SK-N-SH (cell line): ENCODE measurements around the gene RBMX. TPM values are rescaled to one million over a fixed set of nuclear protein-coding genes. Genes with fewer than 3 reads are reported as not detected.

ENCODE experiments used
- CTCF ChIA-PET: fragments of 300-600, 350-600 bp; formaldehyde crosslinking; extraction: SDS; loops from one replicate; lab custom pipeline; 2021; lab: Yijun Ruan, JAX
- POLR2A ChIA-PET: fragments of 350-600 bp; sonication (Branson Sonifier 250); formaldehyde crosslinking; extraction: SDS; loops from one replicate; lab custom pipeline; 2020; ENCODE audit warnings: antibody characterized with exemption, inconsistent platforms; lab: Yijun Ruan, JAX
- DNase-seq: peaks from one replicate; pipeline ENCODE4 v3.0.0; 2012
- H2AFZ ChIP-seq: fragments of 200-600 bp; sonication (generic); 2 replicates; pipeline ENCODE4 v1.8.1; 2016; ENCODE audit warnings: antibody characterized with exemption, mild to moderate bottlenecking, low read depth
- H3F3A ChIP-seq: fragments of 200-600 bp; sonication (generic); replicated peaks from 2 replicates; pipeline ENCODE3; 2016; ENCODE audit warnings: antibody characterized with exemption, mild to moderate bottlenecking; ENCODE audit not compliant: insufficient read depth
- H3K27ac ChIP-seq, 2 experiments: fragments of 200-500 bp in 1 of 2; fragments of 200-600 bp in 1 of 2; sonication (Bioruptor generic) in 1 of 2; sonication (generic), shearing (Covaris generic) in 1 of 2; 2 replicates each; pipeline versions ENCODE4 v1.5.1 to v1.6.1; 2014 to 2016; ENCODE audit warnings: low read depth in 2 of 2, inconsistent platforms in 1 of 2, low read length in 1 of 2, mild to moderate bottlenecking in 1 of 2, mixed read lengths in 1 of 2
- H3K27me3 ChIP-seq: fragments of 200-600 bp; sonication (generic), shearing (Covaris generic); 2 replicates; pipeline ENCODE4 v1.6.1; 2016; ENCODE audit warnings: mixed run types; ENCODE audit not compliant: insufficient read depth
- H3K36me3 ChIP-seq, 2 experiments: fragments of 200-500 bp in 1 of 2; fragments of 200-600 bp in 1 of 2; sonication (Bioruptor generic) in 1 of 2; sonication (generic) in 1 of 2; replicated peaks in 1 of 2; 2 replicates each; pipeline versions ENCODE3 to v1.5.1; 2014 to 2016; ENCODE audit warnings: low read length in 1 of 2, mild to moderate bottlenecking in 1 of 2; ENCODE audit not compliant: insufficient read depth in 2 of 2, control insufficient read depth in 1 of 2
- H3K4me1 ChIP-seq, 2 experiments: fragments of 200-500 bp in 1 of 2; fragments of 200-600 bp in 1 of 2; sonication (Bioruptor generic) in 1 of 2; sonication (generic), shearing (Covaris generic) in 1 of 2; 2 replicates each; pipeline versions ENCODE4 v1.5.1 to v1.6.1; 2014 to 2016; ENCODE audit warnings: low read depth in 1 of 2, low read length in 1 of 2, mixed run types in 1 of 2; ENCODE audit not compliant: insufficient read depth in 2 of 2, control insufficient read depth in 1 of 2
- H3K4me2 ChIP-seq: fragments of 200-600 bp; sonication (generic), shearing (Covaris generic); 2 replicates; pipeline ENCODE4 v1.6.1; 2017; ENCODE audit warnings: mixed run types
- H3K4me3 ChIP-seq, 2 experiments: fragments of 200-500 bp in 1 of 2; fragments of 200-600 bp in 1 of 2; sonication (Bioruptor generic) in 1 of 2; sonication (generic), shearing (Covaris generic) in 1 of 2; 2 replicates each; pipeline versions ENCODE4 v1.5.1 to v1.8.1; 2014 to 2016; ENCODE audit warnings: low read depth in 2 of 2, inconsistent platforms in 1 of 2, low read length in 1 of 2, mild to moderate bottlenecking in 1 of 2, mixed read lengths in 1 of 2, moderate library complexity in 1 of 2
- H3K79me2 ChIP-seq: fragments of 200-600 bp; sonication (generic); 2 replicates; pipeline ENCODE4 v1.8.1; 2017; ENCODE audit warnings: mild to moderate bottlenecking; ENCODE audit not compliant: insufficient read depth
- H3K9ac ChIP-seq: fragments of 200-600 bp; sonication (generic); 2 replicates; pipeline ENCODE4 v1.6.1; 2017; ENCODE audit warnings: mixed run types
- H3K9me2 ChIP-seq: fragments of 200-600 bp; sonication (generic); 2 replicates; pipeline ENCODE4 v1.6.1; 2017; ENCODE audit warnings: mixed run types
- H3K9me3 ChIP-seq: fragments of 200-600 bp; sonication (generic); 2 replicates; pipeline ENCODE4 v1.6.1; 2017; ENCODE audit warnings: mixed run types, mild to moderate bottlenecking, moderate library complexity
- H4K20me1 ChIP-seq: fragments of 200-600 bp; sonication (generic); 2 replicates; pipeline ENCODE4 v1.6.1; 2017; ENCODE audit warnings: mild to moderate bottlenecking, mixed run types; ENCODE audit not compliant: insufficient read depth
- ELF1 ChIP-seq: IDR thresholded peaks from 2 replicates; pipeline ENCODE4 v1.4.0; 2012
- EZH2phosphoT487 ChIP-seq: fragments of 200-600 bp; sonication (generic); IDR thresholded peaks from 2 replicates; pipeline ENCODE4 v1.6.1; 2017; ENCODE audit warnings: low read depth, mixed run types, mild to moderate bottlenecking, antibody characterized with exemption, moderate library complexity, borderline replicate concordance
- MAX ChIP-seq: IDR thresholded peaks from 2 replicates; pipeline ENCODE4 v1.4.0; 2012; ENCODE audit warnings: low read depth
- PBX3 ChIP-seq: IDR thresholded peaks from 2 replicates; pipeline ENCODE4; 2012
- REST ChIP-seq: IDR thresholded peaks from 2 replicates; pipeline ENCODE4 v1.6.1; 2012; ENCODE audit warnings: mild to moderate bottlenecking, low read depth, low read length, moderate library complexity
- TAF1 ChIP-seq: IDR thresholded peaks from 2 replicates; pipeline ENCODE4 v1.6.1; 2012; ENCODE audit warnings: low read depth, mild to moderate bottlenecking, low read length, moderate library complexity, borderline replicate concordance
- WGBS: methylation state at CpG from one replicate; pipeline ENCODE4 v1.1.6; 2017; ENCODE audit warnings: low lambda C conversion rate; 5-methylcytosine and 5-hydroxymethylcytosine counted together
- polyA plus RNA-seq, 3 experiments: library from polyadenylated mRNA; depleted of rRNA; stranded (reverse); fragments of >200 nt; gene quantifications; 2 replicates each; pipeline ENCODE4 v1.2.3, GENCODE V29; 2012

RBMX gene
- polyA plus RNA-seq, 1 of the 3 experiments (the other 2 are of a cell fraction): 131 TPM

GRCh38 chrX:136879001-136879687 lies 1.4 kb downstream of the RBMX start:
- H3K36me3 ChIP-seq: peaks cover 14 to 44% of the 10 kb centered on the region in 2 experiments
- POLR2A ChIA-PET: interaction anchor here (1.4 kb wide), 1 partner anchor 11 kb away, joined by 3 read pairs; no protein-coding TSS in a partner anchor
- no peak for DNase-seq

More at GRCh38 chrX:136879001-136879687, 1.4 kb downstream of the RBMX start:
- peak overlapping the region; percentile 75 for H3K4me2 ChIP-seq
- no peaks in the 10 kb centered on the region for H3K9me2 ChIP-seq
- no peaks in the 10 kb centered on the region for H3K9me3 ChIP-seq
- H3K4me1 ChIP-seq: peaks cover 0 to 2% of the 10 kb centered on the region in 2 experiments; a peak in 1 of 4 replicates
- H3F3A ChIP-seq: peaks cover 5% of the 10 kb centered on the region
- under 1% methylated on average over 10 of the region's 10 CpGs for WGBS
- no peaks in the 10 kb centered on the region for H3K27me3 ChIP-seq
- H4K20me1 ChIP-seq: peaks cover 54% of the 10 kb centered on the region
- peak overlapping the region; percentile 77 to 86 for H3K27ac ChIP-seq
- peak overlapping the region; percentile 69 to 77 for H3K4me3 ChIP-seq
- peaks cover 63% of the 10 kb centered on the region for H3K79me2 ChIP-seq
- H2AFZ ChIP-seq: no peak overlapping the region
- peak overlapping the region; percentile 96 for H3K9ac ChIP-seq
- CTCF ChIA-PET: interaction anchor here (1.1 kb wide), 1 partner anchor 46 kb away, joined by 5 read pairs; no protein-coding TSS in a partner anchor
- TF ChIP-seq TAF1: no peak
- no peak for TF ChIP-seq MAX
- no peak for TF ChIP-seq PBX3
- TF ChIP-seq EZH2phosphoT487: no peak
- TF ChIP-seq REST: no peak
- TF ChIP-seq ELF1: no peak
- TF ChIP-seq, all 33 proteins: peak for 0
